Trophoblast cell (in vitro differentiated cells and primary cell): ENCODE data around the gene OGFOD3.
"Not testable (repeated sequence)": the region's sequence is repeated elsewhere in the genome, so short reads cannot be mapped to it uniquely, and the experiment has no call there.

Experiments used
- DNase-seq, 2 donors: peaks; one replicate each; pipeline ENCODE4 v3.0.0-alpha.2; 2016
- H2AFZ ChIP-seq: 2 replicates; pipeline ENCODE4 v1.6.1; 2013; ENCODE audit warnings: low read length, moderate library complexity, mild to moderate bottlenecking; ENCODE audit not compliant: insufficient read depth, poor library complexity
- H2AK5ac ChIP-seq: 2 replicates; pipeline ENCODE4 v1.6.1; 2013; ENCODE audit warnings: mild to moderate bottlenecking, low read length
- H2BK120ac ChIP-seq: 2 replicates; pipeline ENCODE4 v1.6.1; 2013; ENCODE audit warnings: low read length, mild to moderate bottlenecking, moderate library complexity; ENCODE audit not compliant: insufficient read depth, poor library complexity
- H2BK12ac ChIP-seq: 2 replicates; pipeline ENCODE4 v1.6.1; 2013; ENCODE audit warnings: mild to moderate bottlenecking, low read length, moderate library complexity
- H2BK5ac ChIP-seq: 2 replicates; pipeline ENCODE4 v1.6.1; 2013; ENCODE audit warnings: low read length, low read depth, moderate library complexity, mild to moderate bottlenecking; ENCODE audit not compliant: poor library complexity
- H3K14ac ChIP-seq: 2 replicates; pipeline ENCODE4 v1.6.1; 2013; ENCODE audit warnings: mild to moderate bottlenecking, low read length
- H3K18ac ChIP-seq: 2 replicates; pipeline ENCODE4 v1.6.1; 2013; ENCODE audit warnings: mild to moderate bottlenecking, low read length
- H3K23ac ChIP-seq: 2 replicates; pipeline ENCODE4 v1.6.1; 2013; ENCODE audit warnings: low read length
- H3K27ac ChIP-seq: 2 replicates; pipeline ENCODE4 v1.5.1; 2013; ENCODE audit warnings: low read depth, mild to moderate bottlenecking, inconsistent platforms, low read length, moderate library complexity
- H3K27me3 ChIP-seq: 2 replicates; pipeline ENCODE4 v1.6.1; 2013; ENCODE audit warnings: inconsistent platforms, mild to moderate bottlenecking, low read length, moderate library complexity; ENCODE audit not compliant: insufficient read depth
- H3K36me3 ChIP-seq, 2 experiments: 1 replicate in 1 of 2; 2 replicates in 1 of 2; pipeline ENCODE4 v1.6.1; 2013; ENCODE audit warnings: low read length in 2 of 2, mild to moderate bottlenecking in 2 of 2, moderate library complexity in 1 of 2; ENCODE audit not compliant: insufficient read depth in 2 of 2, control insufficient read depth in 1 of 2
- H3K4ac ChIP-seq: 2 replicates; pipeline ENCODE4 v1.6.1; 2013; ENCODE audit warnings: low read depth, mild to moderate bottlenecking, low read length, moderate library complexity
- H3K4me1 ChIP-seq, 2 experiments: 1 replicate in 1 of 2; 2 replicates in 1 of 2; pipeline ENCODE4 v1.6.1; 2013; ENCODE audit warnings: low read length in 2 of 2, mild to moderate bottlenecking in 2 of 2, moderate library complexity in 1 of 2; ENCODE audit not compliant: insufficient read depth in 2 of 2, control insufficient read depth in 1 of 2
- H3K4me2 ChIP-seq: 2 replicates; pipeline ENCODE4 v1.6.1; 2013; ENCODE audit warnings: inconsistent platforms, mild to moderate bottlenecking, low read length, moderate library complexity
- H3K4me3 ChIP-seq: 2 replicates; pipeline ENCODE4 v1.5.1; 2013; ENCODE audit warnings: mild to moderate bottlenecking, low read depth, low read length, inconsistent platforms
- H3K79me1 ChIP-seq: one replicate; pipeline ENCODE4 v1.6.1; 2013; ENCODE audit warnings: low read length
- H3K79me2 ChIP-seq: 2 replicates; pipeline ENCODE4 v1.6.1; 2013; ENCODE audit warnings: low read length, mild to moderate bottlenecking; ENCODE audit not compliant: control insufficient read depth, insufficient read depth, poor library complexity
- H3K9ac ChIP-seq: 2 replicates; pipeline ENCODE4 v1.6.1; 2013; ENCODE audit warnings: mild to moderate bottlenecking, low read length
- H3K9me3 ChIP-seq: 2 replicates; pipeline ENCODE4 v1.6.1; 2013; ENCODE audit warnings: low read depth, mild to moderate bottlenecking, control low read depth, inconsistent platforms, low read length; ENCODE audit not compliant: insufficient read depth
- H4K12ac ChIP-seq: 2 replicates; pipeline ENCODE4 v1.6.1; 2013; ENCODE audit warnings: low read depth, mild to moderate bottlenecking, low read length, moderate library complexity
- H4K8ac ChIP-seq: 2 replicates; pipeline ENCODE4 v1.6.1; 2013; ENCODE audit warnings: low read depth, mild to moderate bottlenecking, low read length, moderate library complexity
- H4K91ac ChIP-seq: one replicate; pipeline ENCODE4 v1.6.1; 2013; ENCODE audit warnings: low read depth, mild to moderate bottlenecking, low read length, moderate library complexity
- WGBS: extraction: QIAGEN DNeasy Blood & Tissue Kit; methylation state at CpG from one replicate; pipeline ENCODE4 v1.1.7; 2013; ENCODE audit warnings: missing lambda C conversion rate; ENCODE audit not compliant: insufficient read length, insufficient coverage; ENCODE audit errors: extremely low coverage; 5-methylcytosine and 5-hydroxymethylcytosine counted together

OGFOD3 gene

GRCh38 chr17:82373072-82373452 lies 45.3 kb downstream of the OGFOD3 start:
- DNase-seq, H3K14ac ChIP-seq, H2BK5ac ChIP-seq, H2AFZ ChIP-seq, H3K4me2 ChIP-seq, H4K12ac ChIP-seq, H4K91ac ChIP-seq, H2BK120ac ChIP-seq, H3K36me3 ChIP-seq, H3K4me3 ChIP-seq, H3K4me1 ChIP-seq, H3K9ac ChIP-seq, H3K79me1 ChIP-seq, H2BK12ac ChIP-seq, H4K8ac ChIP-seq, H3K27ac ChIP-seq, H3K18ac ChIP-seq, H3K23ac ChIP-seq, H2AK5ac ChIP-seq, H3K79me2 ChIP-seq, H3K4ac ChIP-seq: not testable (repeated sequence)
- WGBS, result no CpG with 5 or more reads among the region's 10 CpGs
- Histone ChIP-seq H3K9me3 (peaks cover 28% of the 10 kb centered on the region), H3K27me3 (peaks cover 25% of the 10 kb centered on the region)

- WGBS, result no CpG with 5 or more reads among the region's 41 CpGs
- peaks cover 2 to 3% of the 10 kb centered on the region in 2 experiments for H3K4me1 ChIP-seq
- H3K9me3 ChIP-seq, result peaks cover 28% of the 10 kb centered on the region
- no peak overlapping the region for H2AK5ac ChIP-seq
- H3K27me3 ChIP-seq, result peaks cover 25% of the 10 kb centered on the region
- no peak overlapping the region for H3K23ac ChIP-seq
- no peak overlapping the region for H3K9ac ChIP-seq
- H4K91ac ChIP-seq, result no peak overlapping the region
- H3K79me2 ChIP-seq, result no peaks in the 10 kb centered on the region
- H2AFZ ChIP-seq, result no peak overlapping the region
- no peaks in the 10 kb centered on the region for H3K79me1 ChIP-seq
- no peak overlapping the region for H4K8ac ChIP-seq
- H2BK5ac ChIP-seq, result no peak overlapping the region
- H3K27ac ChIP-seq, result no peak overlapping the region
- no peaks in the 10 kb centered on the region for H3K36me3 ChIP-seq
- H3K4ac ChIP-seq, result no peak overlapping the region
- no peak overlapping the region for H4K12ac ChIP-seq
- H2BK12ac ChIP-seq, result no peak overlapping the region
- H3K14ac ChIP-seq, result no peak overlapping the region
- H3K18ac ChIP-seq, result no peak overlapping the region
- H3K4me2 ChIP-seq, result no peak overlapping the region
- peak overlapping the region; percentile 9 for H3K4me3 ChIP-seq
- H2BK120ac ChIP-seq, result no peak overlapping the region
- DNase-seq, result peak in 1 of 2 donors; percentile 27
Measured at GRCh38 chr17:82372249-82373071, 45.9 kb downstream of the OGFOD3 start.

GRCh38 chr17:82371333-82372248 lies 46.8 kb downstream of the OGFOD3 start, which contains the start of gene UTS2R:
Gene UTS2R (plus strand): TSS chr17:82371765. CDS start chr17:82374325, 2,560 bp downstream.
- Histone ChIP-seq H3K9me3 (peaks cover 28% of the 10 kb centered on the region), H4K91ac (no peak within 1 kb of the TSS), H4K12ac (no peak within 1 kb of the TSS), H2BK12ac (no peak within 1 kb of the TSS), H3K36me3 (no peaks in the 10 kb centered on the region), H3K4me1 (peaks cover 2 to 3% of the 10 kb centered on the region in 2 experiments), H3K14ac (no peak within 1 kb of the TSS), H3K79me2 (no peaks in the 10 kb centered on the region), H3K27ac (no peak within 1 kb of the TSS), H2BK120ac (no peak within 1 kb of the TSS), H3K18ac (no peak within 1 kb of the TSS), H3K9ac (no peak within 1 kb of the TSS), H4K8ac (no peak within 1 kb of the TSS), H3K23ac (no peak within 1 kb of the TSS), H3K4ac (no peak within 1 kb of the TSS), H3K4me2 (peak within 1 kb of the TSS; percentile 48), H2AK5ac (no peak within 1 kb of the TSS), H3K4me3 (peak within 1 kb of the TSS; percentile 9), H3K79me1 (no peaks in the 10 kb centered on the region), H3K27me3 (peaks cover 25% of the 10 kb centered on the region), H2AFZ (peak within 1 kb of the TSS; percentile 2), H2BK5ac (no peak within 1 kb of the TSS)
- no CpG with 5 or more reads among the region's 109 CpGs for WGBS
- no peak for DNase-seq

GRCh38 chr17:82370471-82371332 lies 47.7 kb downstream of the OGFOD3 start:
- Histone ChIP-seq H4K12ac (no peak overlapping the region), H3K23ac (no peak overlapping the region), H2AFZ (peak overlapping the region; percentile 2), H3K18ac (no peak overlapping the region), H2AK5ac (no peak overlapping the region), H3K79me2 (no peaks in the 10 kb centered on the region), H3K36me3 (no peaks in the 10 kb centered on the region), H4K91ac (no peak overlapping the region), H3K9me3 (peaks cover 25% of the 10 kb centered on the region), H3K4ac (no peak overlapping the region), H3K4me1 (peaks cover 2 to 3% of the 10 kb centered on the region in 2 experiments), H3K4me3 (no peak overlapping the region), H3K4me2 (no peak overlapping the region), H3K79me1 (no peaks in the 10 kb centered on the region), H3K9ac (no peak overlapping the region), H4K8ac (no peak overlapping the region), H3K14ac (no peak overlapping the region), H3K27me3 (peaks cover 25% of the 10 kb centered on the region), H2BK120ac (no peak overlapping the region), H2BK5ac (no peak overlapping the region), H3K27ac (no peak overlapping the region), H2BK12ac (no peak overlapping the region)
- no peak for DNase-seq
- WGBS, result no CpG with 5 or more reads among the region's 38 CpGs
